ENCODE data around the gene C1orf35.
"Not testable (repeated sequence)": the region's sequence is repeated elsewhere in the genome, so short reads cannot be mapped to it uniquely, and the experiment has no call there.

C1orf35 gene

DNA sequence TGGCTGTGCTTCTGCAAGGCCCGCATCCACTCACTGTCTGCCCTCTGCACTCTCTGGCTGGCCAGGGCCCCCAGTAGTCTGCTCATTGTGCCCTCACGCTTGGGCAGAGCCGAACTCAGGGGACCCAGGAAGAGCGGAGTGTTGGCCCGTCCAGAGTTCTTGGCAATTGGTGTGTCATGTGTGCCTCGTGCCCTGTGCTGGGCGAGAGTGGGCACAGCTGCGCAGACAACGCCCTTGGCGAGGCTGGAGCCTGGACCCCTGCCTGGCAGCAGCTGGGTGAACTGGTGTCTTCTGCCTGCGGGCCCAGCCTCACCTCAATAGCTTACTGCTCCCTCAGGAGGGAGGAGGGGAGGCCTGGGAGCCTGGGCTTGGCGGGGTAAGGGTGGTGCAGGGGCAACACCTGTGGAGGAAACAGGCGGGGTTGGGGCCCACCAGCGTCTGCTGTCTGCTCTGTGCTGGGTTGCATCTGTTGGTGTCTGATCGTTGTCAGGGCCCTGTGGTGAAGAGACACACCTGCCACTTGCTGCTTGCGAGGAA, 39.1 kb upstream of the C1orf35 start:
- DNase-seq = no peak

GRCh38 chr1:228141226-228142044, 38.3 kb upstream of the C1orf35 start:
- DNase-seq = no peak

DNA sequence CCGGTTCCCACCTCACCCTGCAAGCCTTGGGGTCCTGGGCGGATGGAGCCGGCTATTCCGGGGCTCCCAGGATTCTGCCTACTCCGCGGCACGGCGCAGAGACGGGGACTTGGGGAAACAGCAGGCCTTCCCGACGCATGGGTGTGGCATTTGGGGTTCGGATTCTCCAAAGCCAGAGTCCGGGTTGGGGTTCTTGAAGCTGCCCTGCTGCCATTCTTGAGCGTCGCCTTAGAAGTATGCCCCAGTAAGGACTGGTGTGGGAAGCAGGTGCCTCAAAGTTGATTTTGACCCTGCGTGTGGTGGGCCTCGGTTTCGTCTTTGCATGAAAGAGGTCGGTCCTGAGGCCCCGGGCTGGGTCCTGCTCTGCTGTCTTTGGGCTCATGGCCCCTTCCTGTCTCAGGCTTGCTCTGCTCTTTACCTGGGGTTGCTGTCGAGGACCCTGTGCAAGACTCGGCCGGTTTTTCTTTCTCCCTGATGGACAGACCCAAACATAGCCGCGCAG, 37.6 kb upstream of the C1orf35 start:
- no peak for DNase-seq

GRCh38 chr1:228139931-228140723, 37.0 kb upstream of the C1orf35 start, which contains the start of gene GUK1:
Gene GUK1, plus strand, starts transcription at chr1:228140279. Its CDS starts 24 bp downstream, at chr1:228140303.
- peak; percentile 100 for DNase-seq

DNA sequence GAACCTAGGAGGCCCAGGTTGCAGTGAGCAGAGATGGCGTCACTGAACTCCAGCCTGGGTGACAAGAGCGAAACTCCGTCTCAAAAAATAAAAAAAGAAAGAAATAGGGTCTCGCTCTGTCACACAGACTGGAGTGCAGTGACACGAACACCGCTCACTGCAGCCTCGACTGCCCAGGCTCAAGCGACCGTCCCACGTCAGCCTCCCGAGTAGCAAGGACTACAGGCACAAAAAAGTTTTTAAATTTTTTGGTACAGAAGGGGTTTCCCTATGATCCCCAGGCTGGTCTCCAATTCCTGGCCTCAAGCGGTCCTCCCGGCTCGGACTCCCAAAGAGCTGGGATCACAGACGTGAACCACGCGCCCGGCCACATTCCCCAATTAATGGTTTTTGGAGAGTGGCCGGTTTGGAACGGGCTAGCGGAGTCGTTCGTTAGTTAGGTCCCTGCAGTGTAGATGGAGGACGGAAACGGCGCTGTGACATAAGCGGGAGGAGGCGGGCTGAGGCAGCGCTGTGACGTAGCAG, 36.3 kb upstream of the C1orf35 start:
- DNase-seq = no peak

DNA sequence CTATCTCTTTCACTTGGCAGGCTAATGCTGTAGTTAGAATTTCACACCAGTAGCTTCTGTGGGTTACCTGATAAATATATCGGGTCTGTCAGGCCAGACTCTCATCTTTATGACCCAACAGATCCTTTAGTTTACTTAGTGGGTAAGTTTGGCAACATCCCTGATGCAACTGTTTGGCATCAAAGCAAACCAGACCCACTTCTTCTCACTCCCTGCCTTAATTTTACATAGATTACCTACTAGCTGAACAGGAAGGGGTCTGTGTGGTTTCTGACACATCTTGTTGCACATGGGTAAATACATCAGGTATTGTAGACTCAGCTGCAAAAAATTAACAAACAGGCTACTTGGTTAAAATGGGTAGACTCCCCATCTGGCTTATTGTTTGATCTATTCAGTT, 33.8 kb upstream of the C1orf35 start:
- no peak for DNase-seq

DNA sequence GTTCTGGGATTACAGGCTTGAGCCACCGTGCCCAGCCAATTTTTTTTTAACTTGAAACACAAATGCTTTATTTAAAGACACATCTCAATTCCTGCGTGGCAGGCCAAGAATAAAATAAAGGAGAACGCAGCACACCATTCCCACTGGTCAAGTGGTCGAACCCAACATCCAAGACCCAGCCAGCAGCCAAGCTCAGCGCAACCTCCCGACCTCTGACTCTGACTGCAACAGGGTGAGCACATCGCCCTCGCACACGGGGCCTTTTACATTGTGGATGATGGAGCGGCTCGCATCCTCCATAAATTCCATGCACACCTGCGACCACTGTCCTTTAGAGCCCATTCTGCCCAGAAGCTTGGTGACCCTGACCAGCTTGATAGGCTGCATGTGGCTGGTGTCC, 31.5 kb upstream of the C1orf35 start:
- no peak for DNase-seq

- DNase-seq = no peak
Observed at GRCh38 chr1:228131766-228132165, 28.6 kb upstream of the C1orf35 start.

GRCh38 chr1:228125185-228125584, 22.1 kb upstream of the C1orf35 start:
- DNase-seq = no peak

- no peak for DNase-seq
Observed at GRCh38 chr1:228123505-228123904, 20.4 kb upstream of the C1orf35 start.

GRCh38 chr1:228122921-228123441, 19.9 kb upstream of the C1orf35 start:
- DNase-seq = no peak

DNA sequence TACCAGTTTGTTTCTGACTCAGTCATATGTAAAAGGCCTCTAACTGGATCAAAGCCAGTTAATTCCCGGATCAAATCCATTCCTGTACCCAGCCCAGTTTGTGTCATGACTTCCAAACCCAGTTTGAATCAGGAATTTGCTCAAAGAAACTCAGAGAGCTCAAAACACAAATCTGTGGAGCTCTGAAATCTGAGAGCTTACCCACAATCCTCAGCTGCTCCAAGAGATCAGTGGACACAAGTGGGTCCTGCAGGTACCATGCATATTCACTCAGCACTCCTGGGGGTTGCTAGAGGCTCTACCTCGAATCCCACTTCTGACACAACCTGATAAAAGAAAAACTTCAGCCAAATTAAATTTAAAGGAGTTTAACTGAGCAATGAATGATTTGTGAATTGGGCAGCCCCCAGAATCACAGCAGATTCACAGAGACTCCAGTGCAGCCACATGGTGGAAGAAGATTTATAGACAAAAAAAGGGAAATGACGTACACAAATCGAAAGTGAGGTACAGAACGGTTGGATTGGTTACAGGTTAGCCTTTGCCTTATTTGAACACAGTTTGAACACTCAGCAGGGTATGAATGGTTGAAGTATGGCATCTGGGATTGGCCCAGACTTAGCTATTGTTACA, 17.8 kb upstream of the C1orf35 start:
- no peak for DNase-seq

GRCh38 chr1:228120351-228120750, 17.2 kb upstream of the C1orf35 start:
- no peak for DNase-seq

- DNase-seq = no peak
Observed at GRCh38 chr1:228118040-228118439, 14.9 kb upstream of the C1orf35 start.

GRCh38 chr1:228117335-228117734, 14.2 kb upstream of the C1orf35 start:
- DNase-seq = no peak

DNA sequence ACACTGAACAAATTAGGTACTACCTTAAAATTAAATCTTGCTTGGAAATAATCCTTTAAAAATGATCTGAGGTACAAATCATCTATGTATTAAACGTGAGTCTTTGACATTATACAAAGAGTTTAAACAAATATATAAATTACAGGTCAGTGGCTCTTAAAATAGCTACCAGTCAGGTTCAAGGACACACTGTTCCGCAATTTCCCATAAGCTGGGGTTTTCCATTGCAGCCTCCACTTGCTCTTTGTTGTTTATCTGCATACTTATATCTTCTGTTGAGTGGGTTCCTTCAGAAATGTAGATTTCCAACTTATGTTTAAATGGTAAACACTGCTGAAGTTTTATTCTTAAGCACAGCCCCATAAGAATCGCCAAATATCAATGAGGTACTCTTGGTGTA, 11.7 kb upstream of the C1orf35 start:
- no peak for DNase-seq

DNA sequence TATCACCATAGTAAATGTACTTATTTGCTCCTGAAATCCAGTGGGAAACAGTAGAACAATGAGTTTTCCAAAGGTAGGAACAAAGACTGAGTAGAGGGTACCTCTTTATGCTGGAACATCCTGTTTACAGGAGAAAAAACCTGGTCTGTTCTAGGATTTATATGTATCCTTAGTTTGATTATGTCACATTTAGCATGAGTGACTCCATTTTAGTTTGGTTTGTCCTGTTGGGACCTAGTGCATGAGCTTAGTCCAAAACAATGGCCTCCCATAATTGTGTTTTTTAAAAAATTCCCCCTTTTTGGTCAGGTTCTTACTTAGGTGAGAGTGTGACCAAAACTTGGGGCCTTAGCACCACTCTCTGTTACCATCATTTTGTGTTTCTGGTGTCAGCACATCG, 9.5 kb upstream of the C1orf35 start:
- no peak for DNase-seq

DNA sequence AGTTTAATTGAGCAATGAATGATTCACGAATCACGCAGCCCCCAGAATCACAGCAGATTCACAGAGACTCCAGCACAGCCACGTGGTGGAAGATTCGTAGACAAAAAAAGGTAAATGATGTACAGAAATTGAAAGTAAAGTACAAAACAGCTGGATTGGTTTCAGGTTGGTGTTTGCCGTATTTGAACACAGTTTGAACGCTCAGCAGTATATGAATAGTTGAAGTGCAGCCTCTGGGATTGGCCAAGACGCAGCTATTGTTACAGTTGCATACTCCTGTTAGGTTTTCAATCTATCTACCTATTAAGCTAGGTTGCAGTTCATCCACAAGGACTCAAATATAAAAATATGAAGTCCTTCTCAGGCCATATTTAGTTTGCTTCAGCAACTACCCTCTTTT, 9.0 kb upstream of the C1orf35 start:
- DNase-seq = no peak

GRCh38 chr1:228111315-228111714, 8.2 kb upstream of the C1orf35 start:
- DNase-seq = not testable (repeated sequence)

GRCh38 chr1:228110556-228110955, 7.4 kb upstream of the C1orf35 start:
- DNase-seq = no peak

- peak; percentile 68 for DNase-seq
Observed at GRCh38 chr1:228109962-228110488, 6.9 kb upstream of the C1orf35 start.

Measured in NCI-H1436 (cell line).